ENCODE results near the gene BCAS1. TPM values are rescaled to one million over a fixed set of nuclear protein-coding genes. Genes with fewer than 3 reads are reported as not detected.

The BCAS1 gene
- total RNA-seq, 2 experiments from 2014 or later = 0.06 TPM; not detected in 1

DNA sequence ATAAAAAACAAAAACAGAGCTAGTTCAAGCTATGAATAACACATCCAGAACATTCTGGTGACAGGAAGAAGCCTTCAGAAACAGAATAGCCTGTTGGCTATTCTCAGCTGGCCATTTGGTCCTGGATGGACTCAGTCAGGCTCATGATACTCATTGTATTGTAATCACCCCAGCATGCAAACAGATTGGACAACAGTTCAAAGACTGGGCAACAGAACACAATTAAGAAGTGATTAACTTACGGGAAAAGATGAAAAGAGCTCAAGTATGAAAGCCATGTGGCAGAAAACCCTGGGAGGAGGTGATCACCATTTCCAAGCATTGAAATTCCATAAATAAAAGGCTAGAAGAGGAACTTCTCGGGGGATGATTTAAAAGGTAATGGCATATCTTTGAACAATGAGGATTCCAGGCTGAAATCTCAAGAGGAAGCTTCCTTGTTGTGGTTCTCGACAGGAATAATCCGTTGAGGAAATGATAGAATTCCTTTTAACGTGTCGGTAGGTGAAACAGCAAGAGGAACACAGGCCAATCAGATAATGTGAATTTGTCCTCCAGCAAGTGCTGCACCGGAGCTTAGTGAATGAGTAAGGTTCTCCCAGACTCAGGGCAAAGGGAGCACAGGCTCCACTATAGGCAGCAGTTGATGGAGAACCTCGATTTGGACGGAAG is 172.4 kb downstream of the BCAS1 start:
- no peaks in the 10 kb centered on the region for H3K36me3 Mint-ChIP-seq (ENCODE audit: low read depth)
- ChIA-PET CTCF (interaction anchor here (0.6 to 4.8 kb wide), 9 partner anchors 9 to 315 kb away, joined by 3 to 36 read pairs (median 4); no protein-coding TSS in a partner anchor), POLR2A (no interaction called here)
- H3K9me3 Mint-ChIP-seq = peaks cover 7% of the 10 kb centered on the region
- H3K4me1 Mint-ChIP-seq = peaks cover 70% of the 10 kb centered on the region
- no peaks in the 10 kb centered on the region for H3K27me3 Mint-ChIP-seq
- peak overlapping the region; percentile 52 for H3K27ac Mint-ChIP-seq
- DNase-seq = no peak
- no peak overlapping the region for H3K4me3 Mint-ChIP-seq

DNA sequence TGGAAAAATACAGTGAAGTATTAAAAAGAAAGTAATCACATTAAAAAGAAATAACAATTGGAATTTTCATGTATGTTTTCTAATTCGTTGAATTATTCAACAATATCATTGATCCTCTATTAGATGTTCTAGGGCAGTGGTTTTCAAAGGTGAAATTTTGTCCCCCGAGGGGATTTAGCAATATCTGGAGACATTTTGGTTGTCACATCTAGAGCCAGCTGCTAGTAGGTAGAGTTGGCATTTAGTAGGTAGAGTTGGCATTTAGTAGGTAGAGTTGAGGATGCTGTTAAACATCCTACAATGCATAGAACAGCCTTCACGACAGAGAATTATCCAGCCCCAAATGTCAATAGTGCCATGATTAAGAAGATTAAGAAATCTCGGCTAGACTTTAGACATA is 173.7 kb downstream of the BCAS1 start:
- Mint-ChIP-seq H3K4me1 (peaks cover 71% of the 10 kb centered on the region), H3K27ac (no peak overlapping the region), H3K4me3 (no peak overlapping the region), H3K36me3 (ENCODE audit: low read depth) (no peaks in the 10 kb centered on the region), H3K27me3 (no peaks in the 10 kb centered on the region), H3K9me3 (peaks cover 6% of the 10 kb centered on the region)
- ChIA-PET POLR2A (no interaction called here), CTCF (no interaction called here)
- DNase-seq = no peak

DNA sequence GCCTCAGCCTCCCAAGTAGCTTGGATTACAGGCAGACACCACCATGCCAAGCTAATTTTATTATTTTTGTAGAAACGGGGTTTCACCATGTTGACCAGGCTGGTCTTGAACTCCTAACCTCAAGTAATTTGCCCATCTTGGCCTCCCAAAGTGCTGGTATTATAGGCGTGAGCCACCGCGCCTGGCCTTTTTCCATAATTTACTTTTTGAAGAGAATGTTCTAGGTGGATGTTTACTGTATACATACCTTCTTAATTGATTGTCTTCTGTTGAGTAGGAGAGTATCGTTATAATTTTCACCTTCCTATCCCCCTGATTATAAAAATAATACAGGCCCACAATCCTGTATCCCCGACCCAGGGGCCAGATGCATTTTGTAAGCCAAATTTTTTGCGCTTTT is 174.4 kb downstream of the BCAS1 start:
- Mint-ChIP-seq H3K4me1 (peaks cover 71% of the 10 kb centered on the region), H3K36me3 (ENCODE audit: low read depth) (no peaks in the 10 kb centered on the region), H3K4me3 (no peak overlapping the region), H3K27me3 (no peaks in the 10 kb centered on the region), H3K27ac (no peak overlapping the region), H3K9me3 (peaks cover 6% of the 10 kb centered on the region)
- DNase-seq = no peak
- ChIA-PET POLR2A (no interaction called here), CTCF (interaction anchor here (2.2 kb wide), 1 partner anchor 19 kb away, joined by 5 read pairs; no protein-coding TSS in a partner anchor)

DNA sequence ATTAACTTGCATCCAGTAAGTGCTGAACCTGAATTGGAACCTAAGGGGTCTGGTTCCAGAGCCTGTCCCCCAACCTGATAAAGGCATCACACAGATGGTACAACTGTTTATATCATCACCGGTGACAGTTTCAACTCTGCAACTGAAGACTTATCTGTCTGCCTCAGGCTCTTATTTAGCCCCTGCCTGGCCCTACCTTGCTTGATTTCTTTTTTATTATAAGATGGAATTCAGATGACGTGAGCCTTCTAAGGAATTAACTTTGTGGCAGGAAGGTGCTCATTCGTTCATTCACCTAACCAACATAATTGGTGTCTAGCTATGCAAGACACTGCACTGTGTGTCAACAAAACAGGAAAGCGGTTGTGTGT is 175.0 kb downstream of the BCAS1 start:
- ChIA-PET POLR2A (no interaction called here), CTCF (interaction anchor here (0.6 to 2.2 kb wide), 2 partner anchors 20 to 63 kb away, joined by 3 to 5 read pairs; no protein-coding TSS in a partner anchor)
- Mint-ChIP-seq H3K9me3 (peaks cover 6% of the 10 kb centered on the region), H3K27me3 (no peaks in the 10 kb centered on the region), H3K36me3 (ENCODE audit: low read depth) (no peaks in the 10 kb centered on the region), H3K4me3 (no peak overlapping the region), H3K4me1 (peaks cover 66% of the 10 kb centered on the region), H3K27ac (no peak overlapping the region)
- no peak for DNase-seq

DNA sequence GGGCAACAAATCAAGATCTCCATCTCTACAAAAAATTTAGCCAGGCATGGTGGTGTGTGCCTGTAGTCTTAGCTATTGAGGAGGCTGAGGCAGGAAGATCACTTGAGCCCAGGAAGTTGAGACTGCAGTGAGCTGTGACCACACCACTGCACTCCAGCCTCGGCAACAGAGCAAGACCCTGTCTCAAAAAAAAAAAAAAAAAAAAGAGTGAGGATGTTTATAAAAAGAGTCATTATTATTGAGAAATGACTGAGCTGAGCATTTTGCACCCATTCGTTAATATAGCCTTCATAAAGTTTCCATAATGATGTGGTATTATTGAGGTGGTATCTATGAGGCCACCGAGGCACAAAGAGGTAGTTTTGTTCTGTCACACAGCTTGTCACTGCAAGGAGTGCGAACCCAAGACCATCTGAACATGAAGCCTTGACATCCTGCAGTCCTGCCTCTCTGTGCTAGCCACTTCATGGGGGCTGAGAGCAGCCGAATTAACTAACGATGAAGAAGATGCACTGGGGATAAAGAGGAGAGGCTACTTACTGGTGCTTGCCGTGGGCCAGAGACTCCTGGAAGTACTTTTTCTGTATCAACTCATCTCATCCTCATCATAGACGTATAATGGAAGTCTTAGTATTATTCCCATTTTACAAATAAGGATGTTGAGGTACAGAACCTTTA is 175.5 kb downstream of the BCAS1 start:
- ChIA-PET CTCF (interaction anchor here (0.6 to 2.2 kb wide), 2 partner anchors 21 to 64 kb away, joined by 3 to 5 read pairs; no protein-coding TSS in a partner anchor), POLR2A (no interaction called here)
- Mint-ChIP-seq H3K36me3 (ENCODE audit: low read depth) (no peaks in the 10 kb centered on the region), H3K9me3 (peaks cover 6% of the 10 kb centered on the region), H3K4me1 (peaks cover 62% of the 10 kb centered on the region), H3K27ac (peak overlapping the region; percentile 51), H3K4me3 (no peak overlapping the region), H3K27me3 (no peaks in the 10 kb centered on the region)
- no peak for DNase-seq

Small RNA genes within 50 kb of the gene (microRNA-seq; reads per million reads assigned to microRNA genes)
- not detected for gene MIR4756 (ENCODE audit: borderline microRNAs expressed, borderline replicate concordance)

Other genes starting within 250 kb of the BCAS1 start
- gene CYP24A1, start 103.4 kb upstream of the BCAS1 start, total RNA-seq = not detected
- gene PFDN4, start 137.5 kb upstream of the BCAS1 start, total RNA-seq = 10 to 100 TPM; 26.8 to 27.7 TPM